Fibroblast of mammary gland (primary cell): ENCODE data around the gene RAI14.
"Not testable (repeated sequence)": the region's sequence is repeated elsewhere in the genome, so short reads cannot be mapped to it uniquely, and the experiment has no call there.

Experiments used
- DNase-seq: peaks from one replicate; pipeline ENCODE4 v3.0.0-alpha.2; 2010; ENCODE audit warnings: low read depth
- H3K4me3 ChIP-seq: 2 replicates; pipeline ENCODE4 v1.5.1; 2011; ENCODE audit warnings: low read depth, mild to moderate bottlenecking, low read length, moderate library complexity; ENCODE audit not compliant: control insufficient read depth
- TF ChIP-seq, protein P1 (sequence below): conservative IDR thresholded peaks from 2 replicates; pipeline ENCODE4 v1.5.1; 2011; ENCODE audit warnings: low read depth, low read length, inconsistent platforms; ENCODE audit not compliant: control insufficient read depth, insufficient read depth

RAI14 gene

DNA sequence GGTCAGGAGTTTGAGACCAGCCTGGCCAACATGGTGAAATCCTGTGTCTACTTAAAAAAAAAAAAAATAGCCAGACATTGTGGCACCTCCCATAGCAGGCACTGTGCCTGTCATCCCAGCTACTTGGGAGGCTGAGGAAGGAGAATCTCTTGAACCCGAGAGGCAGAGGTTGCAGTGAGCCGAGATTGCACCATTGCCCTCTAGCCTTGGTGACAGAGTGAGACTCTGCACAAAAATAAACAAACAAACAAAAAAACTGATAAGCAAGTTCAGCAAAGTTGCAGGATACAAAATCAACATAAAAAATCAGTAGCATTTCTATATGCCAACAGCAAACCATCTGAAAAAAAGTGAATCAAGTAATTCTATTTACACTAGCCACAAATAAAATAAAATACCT is 118.0 kb downstream of the RAI14 start:
- H3K4me3 ChIP-seq, result no peak overlapping the region
- TF ChIP-seq, protein P1, sequence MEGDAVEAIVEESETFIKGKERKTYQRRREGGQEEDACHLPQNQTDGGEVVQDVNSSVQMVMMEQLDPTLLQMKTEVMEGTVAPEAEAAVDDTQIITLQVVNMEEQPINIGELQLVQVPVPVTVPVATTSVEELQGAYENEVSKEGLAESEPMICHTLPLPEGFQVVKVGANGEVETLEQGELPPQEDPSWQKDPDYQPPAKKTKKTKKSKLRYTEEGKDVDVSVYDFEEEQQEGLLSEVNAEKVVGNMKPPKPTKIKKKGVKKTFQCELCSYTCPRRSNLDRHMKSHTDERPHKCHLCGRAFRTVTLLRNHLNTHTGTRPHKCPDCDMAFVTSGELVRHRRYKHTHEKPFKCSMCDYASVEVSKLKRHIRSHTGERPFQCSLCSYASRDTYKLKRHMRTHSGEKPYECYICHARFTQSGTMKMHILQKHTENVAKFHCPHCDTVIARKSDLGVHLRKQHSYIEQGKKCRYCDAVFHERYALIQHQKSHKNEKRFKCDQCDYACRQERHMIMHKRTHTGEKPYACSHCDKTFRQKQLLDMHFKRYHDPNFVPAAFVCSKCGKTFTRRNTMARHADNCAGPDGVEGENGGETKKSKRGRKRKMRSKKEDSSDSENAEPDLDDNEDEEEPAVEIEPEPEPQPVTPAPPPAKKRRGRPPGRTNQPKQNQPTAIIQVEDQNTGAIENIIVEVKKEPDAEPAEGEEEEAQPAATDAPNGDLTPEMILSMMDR, result no peak
- DNase-seq, result no peak

DNA sequence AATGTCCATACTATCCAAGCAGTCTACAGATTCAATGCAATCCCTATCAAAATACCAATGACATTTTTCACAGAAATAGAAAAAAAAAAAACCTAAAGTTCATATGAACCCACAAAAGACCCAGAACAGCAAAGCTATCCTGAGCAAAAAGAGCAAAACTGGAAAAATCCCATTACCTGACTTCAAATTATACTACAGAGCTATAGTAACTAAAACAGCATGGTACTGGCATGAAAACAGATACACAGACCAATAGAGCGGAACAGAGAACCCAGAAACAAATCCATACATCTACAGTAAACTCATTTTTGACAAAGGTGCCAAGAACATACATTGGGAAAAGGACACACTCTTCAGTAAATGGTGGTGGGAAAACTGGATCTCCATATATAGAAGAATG is 118.5 kb downstream of the RAI14 start:
- H3K4me3 ChIP-seq, DNase-seq: not testable (repeated sequence)

DNA sequence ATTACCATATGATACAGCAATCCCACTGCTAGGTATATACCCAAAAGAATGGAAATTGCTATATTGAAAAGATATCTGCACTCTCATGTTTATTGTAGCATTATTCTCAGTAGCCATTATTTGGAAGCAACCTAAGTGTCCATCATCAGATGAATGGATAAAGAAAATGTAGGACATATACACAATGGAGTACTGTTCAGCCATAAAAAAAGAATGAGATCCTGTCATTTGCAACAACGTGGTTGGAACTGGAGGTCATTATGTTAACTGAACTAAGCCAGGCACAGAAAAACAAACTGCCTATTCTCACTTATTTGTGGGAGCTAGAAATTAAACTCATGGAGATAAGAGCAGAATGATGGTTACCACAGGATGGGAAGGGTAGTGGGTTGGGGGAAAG is 119.8 kb downstream of the RAI14 start:
- DNase-seq, result no peak

DNA sequence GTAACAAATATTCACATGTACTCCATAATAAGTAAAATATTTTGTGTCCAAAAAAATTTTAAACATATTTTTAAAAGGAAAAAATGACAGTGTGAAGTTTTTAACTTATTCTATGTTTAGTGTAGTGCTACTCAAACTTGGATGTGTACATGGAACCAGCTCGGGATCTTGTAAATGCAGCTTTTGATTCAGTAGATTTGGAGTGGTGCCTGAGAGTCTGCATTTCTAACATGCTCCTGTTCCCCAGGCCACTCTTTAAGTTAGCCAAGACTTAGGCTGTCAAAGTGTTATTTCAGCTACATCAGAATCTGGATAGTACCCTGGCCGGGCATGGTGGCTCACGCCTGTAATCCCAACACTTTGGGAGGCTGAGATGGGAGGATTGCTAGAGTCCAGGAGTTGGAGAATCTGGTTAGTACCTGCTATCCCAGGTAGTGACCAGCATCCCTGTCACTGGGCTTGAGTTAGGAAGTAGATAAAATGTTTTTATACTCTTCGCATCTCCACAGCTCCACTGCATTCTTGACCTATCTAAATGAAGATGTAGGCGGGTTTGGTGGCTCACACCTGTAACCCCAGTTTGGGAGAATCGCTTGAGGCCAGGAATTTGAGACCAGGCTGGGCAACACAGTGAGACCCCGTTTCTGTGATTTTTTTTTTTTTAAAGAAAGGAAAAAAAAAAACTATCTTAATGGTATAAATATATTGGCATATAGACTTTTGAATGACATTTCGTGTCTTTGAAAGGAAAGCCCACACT is 122.1 kb downstream of the RAI14 start:
- TF ChIP-seq, protein P1, result no peak

More for the DNA sequence above, 119.8 kb downstream of the RAI14 start:
- H3K4me3 ChIP-seq, result no peak overlapping the region
- TF ChIP-seq, protein P1, result no peak

DNA sequence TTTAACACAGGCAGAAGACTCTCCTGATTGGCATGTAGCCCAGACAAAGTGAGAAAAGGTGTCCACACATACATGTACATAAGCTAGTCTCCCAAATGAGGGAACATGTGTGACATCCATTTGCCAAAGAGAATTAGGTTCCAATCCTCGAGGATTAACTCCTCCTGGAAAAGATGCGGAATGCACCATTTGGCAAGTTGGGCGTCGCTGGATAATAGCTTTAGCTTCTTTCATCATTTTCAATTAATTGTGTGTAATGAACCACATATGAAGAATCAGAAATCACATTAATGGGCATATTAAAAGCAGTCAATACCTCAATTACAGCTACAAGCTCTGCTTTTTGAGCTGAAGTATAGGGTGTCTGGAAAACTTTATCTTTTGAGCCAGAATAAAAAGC is 127.8 kb downstream of the RAI14 start:
- DNase-seq, result not testable (repeated sequence)

More for the DNA sequence above, 122.1 kb downstream of the RAI14 start:
- no peak for DNase-seq
- H3K4me3 ChIP-seq, result no peak overlapping the region

DNA sequence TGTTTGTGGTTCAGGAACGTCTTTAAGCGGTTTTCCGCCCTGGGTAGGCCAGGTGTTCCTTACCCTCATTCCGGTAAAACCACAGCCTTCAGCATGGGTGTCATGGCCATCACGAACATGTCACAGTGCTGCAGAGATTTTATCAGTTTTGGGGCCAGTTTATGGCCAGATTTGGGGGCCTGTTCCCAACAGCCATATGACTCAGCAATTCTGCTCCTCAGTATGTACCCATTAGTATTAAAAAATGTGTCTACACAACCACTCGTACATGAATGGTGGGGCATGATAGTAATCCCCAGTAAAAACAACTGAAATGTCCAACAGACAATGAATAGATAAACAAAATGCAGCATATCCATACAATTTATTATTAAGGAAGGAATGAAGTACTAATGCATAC is 130.9 kb downstream of the RAI14 start:
- no peak for DNase-seq
- H3K4me3 ChIP-seq, result no peak overlapping the region
- TF ChIP-seq, protein P1, result no peak

More for the DNA sequence above, 127.8 kb downstream of the RAI14 start:
- H3K4me3 ChIP-seq, result not testable (repeated sequence)

DNA sequence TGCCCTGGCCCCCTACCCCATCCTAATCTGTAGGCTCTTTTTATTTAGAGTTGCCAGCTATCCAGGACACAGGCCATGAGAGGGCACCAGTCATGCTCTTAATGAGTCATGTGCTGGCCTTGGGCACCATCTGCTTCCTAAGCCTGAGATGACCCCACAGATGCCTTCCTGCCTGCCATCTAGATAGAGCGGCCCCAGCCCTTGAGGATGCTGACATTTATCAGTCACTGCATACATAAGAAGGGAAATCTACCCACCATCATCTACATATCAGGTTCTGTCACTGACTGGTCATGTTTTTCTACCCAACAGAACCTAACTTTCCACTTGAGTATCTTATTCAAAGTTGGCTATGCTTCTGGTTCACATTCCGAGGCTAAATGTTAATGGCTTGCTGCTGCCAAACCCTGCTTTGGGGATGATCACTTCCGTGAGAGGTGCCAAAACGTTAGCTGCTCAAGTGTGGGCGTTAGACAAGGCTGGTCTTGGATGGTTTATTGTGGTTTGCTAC is 132.9 kb downstream of the RAI14 start:
- DNase-seq, result peak; percentile 68
- TF ChIP-seq, protein P1, result no peak

DNA sequence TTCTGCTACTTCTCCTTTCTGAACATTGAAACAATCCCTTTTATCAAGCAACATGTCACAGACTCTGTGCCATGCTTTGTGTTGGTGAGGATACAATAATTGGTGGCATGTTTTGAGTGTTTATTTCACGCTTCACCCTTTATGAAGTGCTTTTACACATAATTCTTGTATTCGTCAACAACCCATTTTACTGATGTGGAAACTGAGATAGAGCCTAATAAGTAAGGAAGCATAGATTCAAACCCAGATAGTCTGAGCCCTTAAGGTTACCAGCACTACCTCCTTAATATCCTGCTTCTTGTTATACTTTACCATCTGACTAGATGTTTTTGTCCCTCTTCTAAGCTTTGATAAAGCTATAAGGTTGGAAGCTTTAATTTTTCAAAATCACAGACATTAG is 133.5 kb downstream of the RAI14 start:
- DNase-seq, result no peak
- TF ChIP-seq, protein P1, result no peak
- no peak overlapping the region for H3K4me3 ChIP-seq

More for the DNA sequence above, 132.9 kb downstream of the RAI14 start:
- H3K4me3 ChIP-seq, result no peak overlapping the region
